Esophagus squamous epithelium (tissue), 5 donors: ENCODE results near the gene NCKAP5L. TPM values are rescaled to one million over a fixed set of nuclear protein-coding genes. Genes with fewer than 3 reads are reported as not detected.
A peak's percentile ranks its signal among the peaks of the same experiment; 100 is the strongest.

Source experiments
- DNase-seq: peaks from one replicate; lab custom pipeline; 2025; lab: John Stamatoyannopoulos, UW
- H3K27ac ChIP-seq, 4 donors: fragments of 200-600 bp; sonication (generic); one replicate each; pipeline ENCODE4 v1.5.1; 2016 to 2019; ENCODE audit warnings: mild to moderate bottlenecking in 1 of 4
- H3K27me3 ChIP-seq, 4 donors: fragments of 200-600 bp; sonication (generic); 1 replicate in 3 of 4; 2 replicates in 1 of 4; pipeline versions ENCODE4 v1.5.1 to v1.6.0; 2017 to 2021; ENCODE audit warnings: antibody characterized with exemption in 1 of 4
- H3K36me3 ChIP-seq, 3 donors: fragments of 200-600 bp; sonication (generic); one replicate each; pipeline ENCODE4 v1.5.1; 2016 to 2019
- H3K4me1 ChIP-seq, 3 donors: fragments of 200-600 bp; sonication (generic); one replicate each; pipeline ENCODE4 v1.5.1; 2017 to 2019
- H3K4me3 ChIP-seq, 4 donors: fragments of 200-600 bp; sonication (generic); 1 replicate in 3 of 4; 2 replicates in 1 of 4; pipeline ENCODE4 v1.5.1; 2016 to 2019; ENCODE audit warnings: mild to moderate bottlenecking in 2 of 4, moderate library complexity in 1 of 4
- H3K9me3 ChIP-seq, 3 donors: fragments of 200-600 bp; sonication (generic); one replicate each; pipeline ENCODE4 v1.5.1; 2016 to 2019
- POLR2A ChIP-seq, 4 donors: fragments of 450-650 bp; IDR thresholded peaks; one replicate each; pipeline ENCODE4 v1.6.1; 2017; ENCODE audit warnings: antibody characterized with exemption in 4 of 4, mild to moderate bottlenecking in 4 of 4, moderate library complexity in 3 of 4
- whole genome bisulfite sequencing, 2 donors: methylation state at CpG; one replicate each; pipeline ENCODE4 v1.1.5; 2018; 5-methylcytosine and 5-hydroxymethylcytosine counted together
- intact Hi-C: fragments of 100-400 bp; cut with DNase I; formaldehyde crosslinking; loops from one replicate; pipeline ENCODE4 v1.15.0; 2022
- total RNA-seq, 4 donors: library from RNA; depleted of rRNA; stranded (reverse); fragments of >200 nt; gene quantifications; one replicate each; pipeline ENCODE4 v1.1.0, GENCODE V29; 2016
- TF ChIP-seq, protein P1 (sequence below), 6 experiments: fragments of 450-650 bp in 4 of 6; fragments of 200-600 bp in 2 of 6; sonication (generic) in 2 of 6; IDR thresholded peaks; one replicate each; pipeline ENCODE4 v1.5.1; 2016 to 2019; ENCODE audit warnings: antibody characterized with exemption in 6 of 6, mild to moderate bottlenecking in 4 of 6, moderate library complexity in 4 of 6
- donor health status: DM: yes; HTN: yes; CAD: no.

The NCKAP5L gene, protein sequence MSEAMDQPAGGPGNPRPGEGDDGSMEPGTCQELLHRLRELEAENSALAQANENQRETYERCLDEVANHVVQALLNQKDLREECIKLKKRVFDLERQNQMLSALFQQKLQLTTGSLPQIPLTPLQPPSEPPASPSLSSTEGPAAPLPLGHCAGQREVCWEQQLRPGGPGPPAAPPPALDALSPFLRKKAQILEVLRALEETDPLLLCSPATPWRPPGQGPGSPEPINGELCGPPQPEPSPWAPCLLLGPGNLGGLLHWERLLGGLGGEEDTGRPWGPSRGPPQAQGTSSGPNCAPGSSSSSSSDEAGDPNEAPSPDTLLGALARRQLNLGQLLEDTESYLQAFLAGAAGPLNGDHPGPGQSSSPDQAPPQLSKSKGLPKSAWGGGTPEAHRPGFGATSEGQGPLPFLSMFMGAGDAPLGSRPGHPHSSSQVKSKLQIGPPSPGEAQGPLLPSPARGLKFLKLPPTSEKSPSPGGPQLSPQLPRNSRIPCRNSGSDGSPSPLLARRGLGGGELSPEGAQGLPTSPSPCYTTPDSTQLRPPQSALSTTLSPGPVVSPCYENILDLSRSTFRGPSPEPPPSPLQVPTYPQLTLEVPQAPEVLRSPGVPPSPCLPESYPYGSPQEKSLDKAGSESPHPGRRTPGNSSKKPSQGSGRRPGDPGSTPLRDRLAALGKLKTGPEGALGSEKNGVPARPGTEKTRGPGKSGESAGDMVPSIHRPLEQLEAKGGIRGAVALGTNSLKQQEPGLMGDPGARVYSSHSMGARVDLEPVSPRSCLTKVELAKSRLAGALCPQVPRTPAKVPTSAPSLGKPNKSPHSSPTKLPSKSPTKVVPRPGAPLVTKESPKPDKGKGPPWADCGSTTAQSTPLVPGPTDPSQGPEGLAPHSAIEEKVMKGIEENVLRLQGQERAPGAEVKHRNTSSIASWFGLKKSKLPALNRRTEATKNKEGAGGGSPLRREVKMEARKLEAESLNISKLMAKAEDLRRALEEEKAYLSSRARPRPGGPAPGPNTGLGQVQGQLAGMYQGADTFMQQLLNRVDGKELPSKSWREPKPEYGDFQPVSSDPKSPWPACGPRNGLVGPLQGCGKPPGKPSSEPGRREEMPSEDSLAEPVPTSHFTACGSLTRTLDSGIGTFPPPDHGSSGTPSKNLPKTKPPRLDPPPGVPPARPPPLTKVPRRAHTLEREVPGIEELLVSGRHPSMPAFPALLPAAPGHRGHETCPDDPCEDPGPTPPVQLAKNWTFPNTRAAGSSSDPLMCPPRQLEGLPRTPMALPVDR (N-terminal part only)
- total RNA-seq, result 10 to 100 TPM in 1 of 4 donors, 1 to 10 TPM in 3; 3.2 to 10.5 (median 8.0) TPM

DNA sequence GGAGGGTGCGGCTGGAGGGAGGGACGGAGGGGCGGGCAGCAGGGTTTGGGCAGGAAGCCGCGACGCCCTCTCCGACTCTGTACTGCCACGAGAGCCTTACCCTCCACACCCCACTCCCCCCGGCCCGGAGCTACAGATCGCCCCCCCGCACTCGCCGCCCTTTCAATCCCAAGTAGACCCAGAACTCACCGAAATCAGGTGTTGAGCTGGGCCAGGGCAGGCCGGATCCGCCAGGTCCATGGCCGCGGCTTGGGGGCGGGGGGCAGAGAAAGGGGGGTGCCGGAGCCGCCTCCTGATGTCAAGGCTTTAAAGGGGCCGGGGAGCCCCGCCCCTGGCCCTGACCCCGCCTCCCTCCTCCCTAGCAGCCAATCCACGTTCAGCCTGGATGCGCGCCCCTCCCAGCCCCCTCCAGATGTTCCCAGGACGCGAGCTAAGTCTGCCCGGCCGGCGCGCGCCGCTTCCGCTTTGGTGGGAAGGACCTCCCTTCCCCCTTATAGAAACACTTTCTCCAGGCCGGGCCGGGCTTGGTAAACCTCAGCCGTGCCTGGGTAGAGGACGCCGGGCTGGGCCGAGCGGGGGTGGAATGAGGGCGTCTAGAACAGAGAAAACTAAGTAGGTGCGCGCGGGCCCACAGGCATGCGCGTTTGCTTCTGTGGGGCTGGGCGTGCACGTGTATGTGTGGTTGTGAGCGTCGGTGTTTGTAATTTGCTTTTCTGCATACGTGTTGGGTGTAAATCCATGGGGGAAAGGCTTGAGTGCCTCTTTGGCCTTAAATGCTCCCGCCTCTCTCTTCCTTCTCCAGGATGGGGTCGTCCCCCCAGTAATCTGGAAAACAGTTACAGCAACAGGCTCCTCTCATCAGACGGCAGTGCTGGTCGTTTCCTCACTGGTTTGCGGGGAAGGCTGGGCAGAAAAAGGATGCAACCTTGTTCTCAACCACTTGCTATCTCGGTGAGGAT lies at the start of gene NCKAP5L:
Gene NCKAP5L (minus strand): TSS at position 281 of the 959 bp plus-strand sequence. CDS start 24,369 bp downstream, outside the sequence.
- peak; percentile 80 for DNase-seq
- TF ChIP-seq POLR2A (IDR thresholded peaks at IDR 0.05), result peak in 1 of 4 donors; percentile 76
- TF ChIP-seq, protein P1, sequence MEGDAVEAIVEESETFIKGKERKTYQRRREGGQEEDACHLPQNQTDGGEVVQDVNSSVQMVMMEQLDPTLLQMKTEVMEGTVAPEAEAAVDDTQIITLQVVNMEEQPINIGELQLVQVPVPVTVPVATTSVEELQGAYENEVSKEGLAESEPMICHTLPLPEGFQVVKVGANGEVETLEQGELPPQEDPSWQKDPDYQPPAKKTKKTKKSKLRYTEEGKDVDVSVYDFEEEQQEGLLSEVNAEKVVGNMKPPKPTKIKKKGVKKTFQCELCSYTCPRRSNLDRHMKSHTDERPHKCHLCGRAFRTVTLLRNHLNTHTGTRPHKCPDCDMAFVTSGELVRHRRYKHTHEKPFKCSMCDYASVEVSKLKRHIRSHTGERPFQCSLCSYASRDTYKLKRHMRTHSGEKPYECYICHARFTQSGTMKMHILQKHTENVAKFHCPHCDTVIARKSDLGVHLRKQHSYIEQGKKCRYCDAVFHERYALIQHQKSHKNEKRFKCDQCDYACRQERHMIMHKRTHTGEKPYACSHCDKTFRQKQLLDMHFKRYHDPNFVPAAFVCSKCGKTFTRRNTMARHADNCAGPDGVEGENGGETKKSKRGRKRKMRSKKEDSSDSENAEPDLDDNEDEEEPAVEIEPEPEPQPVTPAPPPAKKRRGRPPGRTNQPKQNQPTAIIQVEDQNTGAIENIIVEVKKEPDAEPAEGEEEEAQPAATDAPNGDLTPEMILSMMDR (IDR thresholded peaks at IDR 0.05), result peak in 1 of 6 experiments; percentile 4
- WGBS, 2 donors, result 0% methylated on average over 6 to 8 of the region's 61 CpGs
- H3K4me3 ChIP-seq, result peak within 1 kb of the TSS; percentile 82 to 92 (median 89)
- intact Hi-C loops, result no loop called here
- no peaks in the 10 kb centered on the region for H3K27me3 ChIP-seq
- H3K4me1 ChIP-seq, result peaks cover 44 to 57% (median 44%) of the 10 kb centered on the region in 3 donors
- no peaks in the 10 kb centered on the region for H3K9me3 ChIP-seq
- H3K27ac ChIP-seq, result peak within 1 kb of the TSS; percentile 88 to 97 (median 94)
- no peaks in the 10 kb centered on the region for H3K36me3 ChIP-seq

DNA sequence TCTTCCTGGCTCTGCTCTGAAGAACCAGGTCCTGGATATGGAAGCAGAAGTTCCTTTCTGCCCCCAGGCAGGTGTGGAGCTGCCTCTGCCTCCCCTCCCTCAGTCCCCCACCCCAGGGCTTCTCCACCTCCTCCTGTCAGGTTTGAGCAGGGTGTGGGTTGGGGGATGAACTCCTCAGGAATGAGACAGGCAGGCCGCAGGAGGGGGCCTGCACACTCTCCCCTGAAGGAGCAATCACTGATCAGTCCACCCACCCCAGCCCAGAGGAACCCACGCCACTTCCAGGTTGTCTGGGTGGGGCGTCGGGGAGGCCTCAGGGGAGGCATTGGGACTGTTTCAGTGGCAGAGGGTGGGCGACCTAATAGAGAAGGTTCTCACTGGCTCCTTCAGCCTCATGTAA lies 48.9 kb upstream of the NCKAP5L start:
- TF ChIP-seq POLR2A (IDR thresholded peaks at IDR 0.05), result no peak
- TF ChIP-seq, protein P1 (IDR thresholded peaks at IDR 0.05), result no peak
- peaks cover 0 to 20% (median 8%) of the 10 kb centered on the region in 3 donors for H3K4me1 ChIP-seq
- peaks cover 0 to 4% (median 0%) of the 10 kb centered on the region in 4 donors for H3K27me3 ChIP-seq
- 40 to 85% methylated on average over 1 to 4 of the region's 5 CpGs for WGBS, 2 donors
- no peak overlapping the region for H3K4me3 ChIP-seq
- H3K9me3 ChIP-seq, result no peaks in the 10 kb centered on the region
- H3K27ac ChIP-seq, result no peak overlapping the region
- intact Hi-C loops, result no loop called here
- DNase-seq, result no peak
- no peaks in the 10 kb centered on the region for H3K36me3 ChIP-seq

DNA sequence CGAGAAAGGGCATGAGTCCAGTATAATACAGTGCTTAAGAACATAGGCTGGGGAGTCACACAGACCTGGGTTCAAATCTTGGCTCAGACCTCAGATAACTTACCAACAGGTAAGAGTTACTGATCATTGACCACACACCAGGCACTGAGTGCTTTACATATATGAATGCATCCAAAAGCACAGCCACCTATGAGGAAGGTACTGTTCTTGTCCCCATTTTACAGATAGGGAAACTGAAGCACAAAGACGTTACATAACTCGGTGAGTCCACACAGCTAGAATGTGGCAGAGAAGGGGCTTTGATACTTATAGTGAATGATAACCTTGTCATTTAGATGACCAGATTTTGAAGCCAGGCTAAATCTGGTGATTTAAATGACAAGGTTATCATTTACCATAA lies 47.9 kb upstream of the NCKAP5L start:
- 84 to 96% methylated on average over 3 of the region's 3 CpGs for WGBS, 2 donors
- intact Hi-C loops, result no loop called here

More for the DNA sequence above, 47.9 kb upstream of the NCKAP5L start:
- TF ChIP-seq, protein P1 (IDR thresholded peaks at IDR 0.05), result no peak
- TF ChIP-seq POLR2A (IDR thresholded peaks at IDR 0.05), result no peak
- H3K9me3 ChIP-seq, result no peaks in the 10 kb centered on the region
- H3K27ac ChIP-seq, result no peak overlapping the region
- no peak overlapping the region for H3K4me3 ChIP-seq
- peaks cover 0 to 23% (median 8%) of the 10 kb centered on the region in 3 donors for H3K4me1 ChIP-seq
- no peaks in the 10 kb centered on the region for H3K36me3 ChIP-seq
- DNase-seq, result no peak
- peaks cover 0 to 4% (median 0%) of the 10 kb centered on the region in 4 donors for H3K27me3 ChIP-seq
